Stimulated activated CD4-positive, alpha-beta T cell treated with anti-CD3 and anti-CD28 coated beads, Interleukin-12 subunit alpha, Interleukin-12 subunit beta, amount 100 ng/mL, for 4 hours (primary cell): ENCODE results near the gene LYRM1.
"Not testable (repeated sequence)": the region's sequence is repeated elsewhere in the genome, so short reads cannot be mapped to it uniquely, and the experiment has no call there.

Source experiments
- DNase-seq: peaks from one replicate; pipeline ENCODE4 v3.0.0-alpha.2; 2020

Gene LYRM1, protein sequence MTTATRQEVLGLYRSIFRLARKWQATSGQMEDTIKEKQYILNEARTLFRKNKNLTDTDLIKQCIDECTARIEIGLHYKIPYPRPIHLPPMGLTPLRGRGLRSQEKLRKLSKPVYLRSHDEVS

GRCh38 chr16:20900299-20901067 lies at the start of gene LYRM1, which contains the start of gene DCUN1D3:
Gene LYRM1 (plus strand): TSS chr16:20900771. CDS start chr16:20915556, 14,785 bp downstream.
Gene DCUN1D3 (minus strand): TSS chr16:20900358. CDS start chr16:20862538, 37,820 bp downstream.
- DNase-seq: peak; percentile 91

- no peak for DNase-seq
These were observed 49.6 kb upstream of the LYRM1 start for GRCh38 chr16:20850981-20851380.

GRCh38 chr16:20851601-20852000 lies 49.0 kb upstream of the LYRM1 start:
- DNase-seq: no peak

- DNase-seq: no peak
These were observed 47.4 kb upstream of the LYRM1 start for GRCh38 chr16:20853143-20853542.

- DNase-seq: no peak
These were observed 46.5 kb upstream of the LYRM1 start for GRCh38 chr16:20853981-20854620.

GRCh38 chr16:20854963-20855362 lies 45.6 kb upstream of the LYRM1 start:
- no peak for DNase-seq

DNA sequence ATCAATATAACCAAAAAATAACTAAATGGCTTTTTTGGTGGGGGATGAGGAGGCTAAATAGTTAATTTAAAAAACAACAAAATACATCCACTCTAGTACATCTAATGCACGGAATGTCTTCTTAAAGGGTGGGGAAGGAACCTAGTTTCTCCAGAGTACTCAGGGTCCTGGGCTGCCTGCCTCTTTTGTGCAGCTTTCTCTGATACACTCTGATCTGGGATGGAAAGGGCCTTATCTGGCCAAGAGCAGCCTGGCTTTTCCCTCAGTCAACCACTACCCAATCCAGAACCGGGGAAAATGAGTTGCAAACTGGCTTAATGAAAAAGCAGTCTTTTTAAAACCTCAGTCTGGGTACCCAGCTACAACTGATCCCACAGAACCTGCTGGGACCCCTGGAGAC lies 43.3 kb upstream of the LYRM1 start:
- no peak for DNase-seq

GRCh38 chr16:20859229-20859628 lies 41.3 kb upstream of the LYRM1 start:
- DNase-seq: no peak

DNA sequence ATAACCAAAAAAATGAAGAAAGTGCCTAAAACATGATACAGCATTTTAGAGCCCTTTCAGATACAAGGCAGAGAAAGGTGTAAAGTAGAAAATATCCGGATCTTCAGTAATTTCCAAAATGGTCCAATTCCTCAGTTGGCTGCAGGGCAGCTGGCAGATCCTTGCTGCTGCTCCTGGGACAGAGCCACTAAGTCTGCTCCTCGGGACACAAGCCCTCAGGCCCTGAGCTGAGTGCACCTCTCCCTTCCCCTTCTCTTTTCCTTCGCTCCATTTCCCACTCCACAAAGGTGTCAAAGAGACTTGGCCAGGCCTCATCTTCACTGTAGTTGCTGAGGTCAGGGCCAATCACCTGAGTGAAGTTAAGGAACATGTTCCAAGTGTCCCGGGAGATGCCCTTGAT lies 40.9 kb upstream of the LYRM1 start:
- DNase-seq: no peak

DNA sequence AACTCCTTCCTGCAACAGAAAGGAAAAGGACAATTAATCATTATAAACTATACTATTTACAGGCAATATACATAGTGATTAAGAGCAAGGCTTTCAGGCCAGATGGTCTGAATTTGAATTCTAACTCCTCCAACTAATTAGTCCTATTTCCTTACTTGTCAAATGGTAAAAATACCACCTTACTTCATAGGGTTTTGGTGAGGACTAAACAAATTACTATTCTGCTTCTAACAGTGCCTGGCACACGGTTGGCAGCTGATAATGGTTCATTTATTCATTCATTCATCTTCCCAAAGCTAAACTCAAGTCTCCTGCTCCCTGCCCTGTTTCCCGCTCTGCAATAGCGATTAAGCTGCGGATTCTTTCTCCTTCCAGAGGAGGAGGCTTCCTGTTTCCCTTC lies 40.2 kb upstream of the LYRM1 start:
- no peak for DNase-seq

- DNase-seq: not testable (repeated sequence)
These were observed 39.6 kb upstream of the LYRM1 start for GRCh38 chr16:20860995-20861394.

DNA sequence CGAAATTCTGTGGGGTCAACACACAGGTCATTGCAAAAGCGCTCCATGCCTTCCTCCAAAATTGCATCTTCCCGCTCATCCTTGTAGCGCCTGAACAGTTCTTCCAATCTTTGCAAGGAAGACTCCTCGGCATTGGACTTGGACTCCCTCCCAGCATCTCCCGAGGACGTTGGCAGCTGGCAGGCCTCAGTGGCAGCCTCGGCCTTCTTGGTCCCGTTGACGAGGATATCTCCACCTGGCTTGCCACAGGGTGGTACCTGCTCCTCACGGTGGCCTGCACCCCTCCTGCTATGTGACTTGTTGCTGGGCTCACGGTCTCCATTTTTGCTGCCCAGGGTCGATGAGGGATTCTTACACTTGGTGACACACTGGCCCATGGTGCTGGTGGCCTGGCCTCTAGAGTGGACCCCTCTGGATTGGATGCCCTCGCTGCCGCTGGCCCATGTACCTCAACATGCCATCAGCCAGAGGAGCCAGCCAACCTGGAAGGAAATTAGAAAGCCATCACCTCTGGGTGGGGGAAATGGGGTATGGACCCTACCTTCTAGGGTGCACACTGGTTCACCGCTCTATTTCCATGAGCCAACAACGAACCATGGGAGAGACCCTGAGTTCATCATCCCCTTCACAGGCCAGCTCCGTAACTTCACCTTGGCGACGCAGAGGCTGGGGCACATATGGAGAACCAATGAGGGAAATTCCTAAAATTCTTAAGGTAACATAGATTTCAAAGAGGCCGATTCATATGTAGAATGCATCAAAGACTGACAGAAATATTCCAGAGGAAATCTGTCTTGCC lies 38.2 kb upstream of the LYRM1 start:
- no peak for DNase-seq

- DNase-seq: not testable (repeated sequence)
These were observed 36.2 kb upstream of the LYRM1 start for GRCh38 chr16:20864376-20864775.

GRCh38 chr16:20865420-20866131 lies 35.0 kb upstream of the LYRM1 start:
- no peak for DNase-seq

DNA sequence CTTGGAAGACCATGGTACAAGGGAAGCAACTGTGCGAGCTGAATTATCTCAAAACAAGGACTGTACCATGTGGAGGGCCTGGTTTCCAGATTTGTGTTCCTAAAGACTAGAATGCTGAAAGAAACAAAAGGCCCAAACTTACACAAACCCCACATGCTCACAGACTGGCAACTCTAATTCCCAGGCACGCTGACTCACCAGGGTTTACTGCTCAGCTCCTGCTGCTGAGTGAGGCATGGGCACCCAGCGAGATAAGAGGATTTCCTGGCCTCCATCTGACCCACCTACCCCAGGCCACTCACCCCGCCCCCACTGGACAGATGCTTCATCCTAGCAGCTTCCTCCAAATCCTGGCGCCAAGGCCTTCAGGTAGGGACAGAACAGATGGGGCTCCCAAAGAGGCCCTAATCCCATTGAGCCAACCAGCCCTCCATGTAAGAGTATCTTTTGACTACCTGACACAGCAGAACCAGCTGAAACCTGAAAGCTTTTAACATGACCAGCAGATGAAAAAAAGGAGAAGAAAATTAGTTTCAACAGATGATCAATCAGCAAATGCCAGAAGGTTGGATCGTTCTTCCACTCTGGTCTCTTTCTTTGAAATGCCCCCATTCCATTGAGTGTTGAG lies 34.3 kb upstream of the LYRM1 start:
- no peak for DNase-seq

DNA sequence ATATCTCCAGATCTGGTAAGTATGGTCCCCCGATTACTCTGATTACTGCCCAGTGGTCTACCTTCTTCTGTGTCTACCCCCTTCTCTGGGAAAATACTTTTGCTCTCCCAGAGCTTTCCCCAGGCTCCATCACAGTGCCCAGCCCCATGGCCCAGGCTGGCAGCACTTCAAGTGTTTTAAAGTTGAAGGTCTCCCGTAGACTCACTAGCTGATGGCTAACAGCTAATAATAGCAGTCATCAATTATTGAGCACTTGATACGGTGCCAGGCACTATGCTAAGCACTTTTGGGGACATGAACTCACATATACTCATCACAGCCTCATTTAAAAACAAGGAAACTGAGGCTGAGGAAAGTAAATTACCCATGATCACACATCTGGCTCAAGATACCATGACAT lies 33.8 kb upstream of the LYRM1 start:
- DNase-seq: no peak

DNA sequence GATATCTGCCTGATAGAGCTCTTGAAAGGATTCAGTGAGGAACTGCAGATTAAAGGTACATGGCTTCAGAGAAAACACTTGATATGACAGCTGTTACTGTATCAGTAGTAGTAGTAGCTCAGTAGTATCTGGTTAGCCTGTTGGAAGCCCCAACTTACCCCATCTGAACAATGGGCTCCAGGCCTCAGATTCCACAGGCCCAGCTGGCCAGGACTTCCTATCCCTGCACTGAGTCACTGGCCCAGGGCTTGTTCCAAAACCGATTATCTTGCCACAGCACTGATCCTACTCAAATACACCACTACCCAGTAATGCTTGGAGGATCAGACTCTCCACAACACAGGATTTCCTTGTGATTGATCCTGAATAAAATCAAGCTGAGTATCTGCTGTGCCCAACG lies 33.0 kb upstream of the LYRM1 start:
- DNase-seq: no peak

DNA sequence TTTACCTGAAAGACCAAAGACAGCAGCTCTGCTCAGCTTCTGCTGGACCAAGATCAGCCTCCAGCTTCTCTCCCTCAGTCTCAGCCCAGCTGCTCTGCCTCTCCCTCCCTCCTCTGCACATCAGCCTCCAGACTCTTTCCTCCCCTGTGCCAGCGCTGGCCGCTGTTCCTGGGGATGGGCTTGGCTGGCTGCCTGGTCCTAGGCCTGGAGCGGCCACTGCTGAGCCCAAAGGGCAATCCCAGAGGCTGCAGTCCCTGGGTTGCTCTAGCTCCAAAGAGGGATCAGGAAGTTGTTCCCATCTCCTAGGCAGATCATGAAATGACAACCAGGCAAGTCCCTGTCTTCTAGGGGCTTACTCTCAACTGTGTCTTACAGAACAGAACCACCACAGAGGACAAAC lies 31.7 kb upstream of the LYRM1 start:
- no peak for DNase-seq

DNA sequence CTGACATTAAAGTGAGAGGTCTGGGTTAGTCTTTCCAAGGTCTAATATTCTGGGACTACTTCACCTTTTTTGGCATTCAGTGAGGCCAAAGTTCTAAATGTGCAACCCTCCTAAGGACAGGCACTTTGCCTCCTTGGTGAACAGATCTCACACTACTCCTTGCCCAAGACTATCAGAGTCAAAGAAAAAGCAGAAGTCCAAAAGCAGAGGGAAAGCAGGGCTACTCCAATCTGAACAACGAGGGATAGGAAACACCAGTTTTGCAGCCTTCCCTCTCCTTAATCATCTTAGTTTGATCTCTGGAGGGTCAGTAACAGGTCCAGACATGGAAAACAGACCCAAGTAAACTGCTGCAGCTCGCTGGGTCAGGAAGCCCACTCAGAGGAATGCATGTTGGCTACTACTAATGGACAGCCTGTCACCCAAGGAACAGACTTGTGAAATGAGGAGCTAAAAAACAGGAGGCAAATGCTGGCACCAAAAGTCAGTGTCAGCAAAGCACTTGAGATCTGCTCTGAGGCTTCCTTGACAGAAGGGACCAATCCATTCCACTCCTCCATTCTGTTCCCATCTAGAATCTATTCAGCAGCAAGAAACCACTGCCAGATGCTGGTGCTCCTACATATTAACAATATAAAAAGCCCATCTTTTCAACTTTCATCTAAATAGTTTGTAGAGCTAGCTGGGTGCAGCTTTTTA lies 30.3 kb upstream of the LYRM1 start:
- no peak for DNase-seq

DNA sequence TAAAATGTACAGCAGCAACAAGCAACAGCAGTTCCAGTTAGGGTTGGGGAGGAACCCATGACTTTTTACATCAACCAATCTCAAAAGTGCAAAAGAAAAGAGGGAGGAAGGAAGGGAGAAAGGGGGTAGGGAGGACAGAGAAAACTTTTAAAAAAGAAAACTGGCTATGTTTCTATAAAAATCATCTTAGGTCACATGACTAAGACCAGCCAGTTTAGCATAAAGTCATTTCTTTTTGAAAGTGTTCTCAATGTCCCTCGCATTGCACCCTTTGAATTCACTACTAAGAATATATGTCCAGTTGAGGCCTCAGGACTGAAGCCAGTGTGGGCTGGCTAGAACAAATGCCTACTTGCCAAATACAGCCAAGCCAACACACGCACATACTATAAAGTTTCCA lies 29.3 kb upstream of the LYRM1 start:
- DNase-seq: no peak
